Measurements from ENCODE around the gene XRCC3.

GRCh38 chr14:103748534-103748857, 33.2 kb upstream of the XRCC3 start:
- TF ChIP-seq POLR2A (IDR thresholded peaks at IDR 0.05) (no peak), CTCF (IDR thresholded peaks at IDR 0.05) (no peak)
